GM23248 (cell line): ENCODE data around the gene PDGFC. TPM values are rescaled to one million over a fixed set of nuclear protein-coding genes. Genes with fewer than 3 reads are reported as not detected.

ENCODE experiments used
- DNase-seq: peaks from one replicate; pipeline ENCODE4 v3.0.0-alpha.2; 2015
- H2AFZ ChIP-seq: fragments of 200-600 bp; sonication (generic); 2 replicates; pipeline ENCODE4 v1.6.1; 2016; ENCODE audit warnings: antibody characterized with exemption
- H3F3A ChIP-seq: fragments of 200-600 bp; sonication (generic); 2 replicates; pipeline ENCODE4 v1.6.1; 2016; ENCODE audit warnings: mild to moderate bottlenecking, antibody characterized with exemption, mixed run types; ENCODE audit not compliant: insufficient read depth
- H3K27ac ChIP-seq: fragments of 200-600 bp; sonication (generic); 2 replicates; pipeline ENCODE4 v1.5.1; 2016; ENCODE audit warnings: mild to moderate bottlenecking
- H3K27me3 ChIP-seq: fragments of 200-600 bp; sonication (generic); replicated peaks from 2 replicates; pipeline ENCODE4 v1.6.1; 2016; ENCODE audit warnings: mild to moderate bottlenecking; ENCODE audit not compliant: insufficient read depth
- H3K36me3 ChIP-seq: fragments of 200-600 bp; sonication (generic); 2 replicates; pipeline ENCODE4 v1.6.1; 2016; ENCODE audit warnings: low read depth, mild to moderate bottlenecking
- H3K4me1 ChIP-seq: fragments of 200-600 bp; sonication (generic); 2 replicates; pipeline ENCODE4 v1.6.1; 2016; ENCODE audit warnings: mild to moderate bottlenecking; ENCODE audit not compliant: insufficient read depth
- H3K4me2 ChIP-seq: fragments of 200-600 bp; sonication (generic); one replicate; pipeline ENCODE4 v1.6.1; 2016; ENCODE audit warnings: mild to moderate bottlenecking; ENCODE audit not compliant: unreplicated experiment
- H3K4me3 ChIP-seq: fragments of 200-600 bp; sonication (generic); 2 replicates; pipeline ENCODE4 v1.5.1; 2016; ENCODE audit warnings: mild to moderate bottlenecking
- H3K79me2 ChIP-seq: fragments of 200-600 bp; sonication (generic); 2 replicates; pipeline ENCODE4 v1.6.1; 2016; ENCODE audit warnings: mild to moderate bottlenecking; ENCODE audit not compliant: insufficient read depth
- H3K9ac ChIP-seq: fragments of 200-600 bp; sonication (generic); 2 replicates; pipeline ENCODE4 v1.6.1; 2016; ENCODE audit warnings: mild to moderate bottlenecking
- H3K9me2 ChIP-seq: fragments of 200-600 bp; sonication (generic); 2 replicates; pipeline ENCODE4 v1.6.1; 2016; ENCODE audit warnings: mixed run types, mild to moderate bottlenecking, moderate library complexity; ENCODE audit not compliant: insufficient read depth
- H3K9me3 ChIP-seq: fragments of 200-600 bp; sonication (generic); one replicate; pipeline ENCODE4 v1.6.1; 2017; ENCODE audit warnings: low read depth
- H4K20me1 ChIP-seq: fragments of 200-600 bp; sonication (generic); 2 replicates; pipeline ENCODE4 v1.6.0; 2016; ENCODE audit not compliant: insufficient read depth
- EZH2 ChIP-seq: fragments of 200-600 bp; sonication (generic); IDR thresholded peaks from 2 replicates; pipeline ENCODE4 v1.6.1; 2018; ENCODE audit warnings: antibody characterized with exemption, mild to moderate bottlenecking; ENCODE audit not compliant: insufficient read depth, poor library complexity, severe bottlenecking
- EZH2phosphoT487 ChIP-seq: fragments of 200-600 bp; sonication (generic); IDR thresholded peaks from 2 replicates; pipeline ENCODE4 v1.6.1; 2018; ENCODE audit warnings: antibody characterized with exemption, moderate library complexity, mild to moderate bottlenecking, low read depth; ENCODE audit not compliant: insufficient read depth
- WGBS, 2 experiments: methylation state at CpG; one replicate each; pipeline ENCODE4 v1.1.6; 2015 to 2017; ENCODE audit warnings: low lambda C conversion rate in 2 of 2, low coverage in 1 of 2; ENCODE audit errors: missing lambda C conversion rate in 2 of 2; 5-methylcytosine and 5-hydroxymethylcytosine counted together
- in situ Hi-C: fragments of 300-500 bp; cut with MboI; formaldehyde crosslinking; loops from 2 replicates; pipeline ENCODE4 v1.15.0; 2020
- polyA plus RNA-seq: library from polyadenylated mRNA; unstranded; fragments of >200 nt; fragmentation: Nextera tagmentation; extraction: Ambion mirVana; gene quantifications from 2 replicates; pipeline ENCODE4 v1.2.1, GENCODE V29; 2016
- total RNA-seq: library from RNA; depleted of rRNA; stranded (reverse); fragments of >200 nt; shearing (Covaris generic); gene quantifications from 2 replicates; pipeline ENCODE4 v1.2.3, GENCODE V29; 2014

The PDGFC gene
- total and polyA plus RNA-seq, 2 experiments from 2014 or later, result 26.5 to 64.4 TPM

DNA sequence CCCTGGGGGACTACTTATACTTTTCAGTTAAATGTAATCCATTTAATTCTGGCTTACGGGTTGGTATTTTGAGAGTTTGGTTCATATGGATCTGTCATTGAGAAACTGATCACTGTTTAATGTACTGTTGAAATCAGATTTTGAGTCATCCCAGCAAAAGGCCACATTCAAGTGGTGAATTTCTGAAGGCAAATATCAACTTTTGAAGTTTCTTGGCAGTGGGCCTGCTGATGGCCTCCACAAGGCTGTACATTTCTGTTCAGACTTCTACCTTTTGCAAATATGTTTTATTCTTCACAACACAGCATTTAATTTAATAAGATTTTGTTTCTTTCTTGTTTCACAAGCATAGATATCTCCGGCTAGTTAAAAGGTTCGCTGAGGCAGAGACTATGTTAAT lies 138.7 kb downstream of the PDGFC start:
- H2AFZ ChIP-seq, result no peak overlapping the region
- no peak overlapping the region for H3K4me3 ChIP-seq
- H3K9me2 ChIP-seq, result no peaks in the 10 kb centered on the region
- no peak overlapping the region for H3K27ac ChIP-seq
- 98% methylated on average over 3 of the region's 3 CpGs for WGBS, 2 experiments
- H3K36me3 ChIP-seq, result peaks cover 6% of the 10 kb centered on the region; the same call in 1 of the 2 replicates
- no peaks in the 10 kb centered on the region for H3K9me3 ChIP-seq
- H4K20me1 ChIP-seq, result no peaks in the 10 kb centered on the region
- no peaks in the 10 kb centered on the region for H3K27me3 ChIP-seq
- TF ChIP-seq EZH2, result no peak
- no peak for TF ChIP-seq EZH2phosphoT487
- peaks cover 44% of the 10 kb centered on the region for H3K4me1 ChIP-seq
- H3K4me2 ChIP-seq, result no peak overlapping the region
- DNase-seq, result peak; percentile 9
- in situ Hi-C loops, result no loop called here
- H3K79me2 ChIP-seq, result peaks cover 38% of the 10 kb centered on the region
- H3K9ac ChIP-seq, result no peak overlapping the region
- peaks cover 29% of the 10 kb centered on the region for H3F3A ChIP-seq

- no peaks in the 10 kb centered on the region for H3K36me3 ChIP-seq
- peak overlapping the region; percentile 81 for H3K4me2 ChIP-seq
- H4K20me1 ChIP-seq, result no peaks in the 10 kb centered on the region
- H3K4me1 ChIP-seq, result peaks cover 44% of the 10 kb centered on the region
- H3K27ac ChIP-seq, result peak overlapping the region; percentile 81
- H3K27me3 ChIP-seq, result no peaks in the 10 kb centered on the region
- peak; percentile 92 for DNase-seq
- H3K9ac ChIP-seq, result no peak overlapping the region
- no peak overlapping the region for H3K4me3 ChIP-seq
- 12 to 14% methylated on average over 4 of the region's 4 CpGs for WGBS, 2 experiments
- no peaks in the 10 kb centered on the region for H3K9me2 ChIP-seq
- in situ Hi-C loops, result no loop called here
- TF ChIP-seq EZH2 (no peak), EZH2phosphoT487 (0 out of 2 replicates have a peak, but pooled peaks have one; percentile 23)
- peaks cover 29% of the 10 kb centered on the region for H3F3A ChIP-seq
- H3K79me2 ChIP-seq, result peaks cover 57% of the 10 kb centered on the region
- H3K9me3 ChIP-seq, result no peaks in the 10 kb centered on the region
- no peak overlapping the region for H2AFZ ChIP-seq
Measured at GRCh38 chr4:156830351-156830750, 141.2 kb downstream of the PDGFC start.

DNA sequence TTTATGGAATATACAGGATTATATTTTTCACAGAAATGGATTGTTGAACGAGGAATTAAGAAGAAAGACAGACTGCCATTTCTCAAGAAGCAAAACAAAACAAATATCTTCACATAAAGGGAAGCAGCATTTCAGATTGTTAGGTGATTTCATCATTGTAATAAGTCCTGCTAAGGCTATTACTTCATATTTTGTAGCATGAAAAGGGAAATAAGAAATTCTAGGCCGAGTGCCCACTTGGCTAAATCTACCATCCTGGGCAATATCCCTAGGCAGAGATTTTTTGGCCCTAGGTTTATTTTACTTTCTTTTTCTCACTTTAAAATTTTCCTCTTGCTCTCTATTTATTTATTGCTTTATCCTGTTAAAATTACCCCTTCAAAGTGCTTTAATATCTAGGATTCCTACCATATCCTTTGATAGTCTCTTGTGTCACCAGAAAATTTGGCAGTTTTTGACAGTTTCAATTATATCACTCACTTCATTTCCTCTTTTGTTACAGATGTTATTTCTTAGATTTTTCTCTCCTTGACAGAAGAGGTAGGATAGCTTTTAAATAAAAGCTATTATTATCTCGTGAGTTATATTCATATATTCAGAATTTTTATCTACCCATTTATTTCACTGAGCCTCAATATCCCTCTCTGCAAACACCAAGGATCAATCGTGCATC lies 142.3 kb downstream of the PDGFC start:
- Histone ChIP-seq H3K4me3 (peak overlapping the region; percentile 60), H3K36me3 (no peaks in the 10 kb centered on the region), H3K9me2 (no peaks in the 10 kb centered on the region), H3K9me3 (no peaks in the 10 kb centered on the region), H3K9ac (peak overlapping the region; percentile 70), H3K27me3 (no peaks in the 10 kb centered on the region), H3K79me2 (peaks cover 57% of the 10 kb centered on the region), H2AFZ (peak overlapping the region; percentile 39), H3K27ac (peak overlapping the region; percentile 81), H3F3A (peaks cover 28% of the 10 kb centered on the region), H3K4me1 (peaks cover 48% of the 10 kb centered on the region), H3K4me2 (peak overlapping the region; percentile 81), H4K20me1 (no peaks in the 10 kb centered on the region)
- in situ Hi-C loops, result no loop called here
- TF ChIP-seq EZH2phosphoT487 (no peak), EZH2 (no peak)
- WGBS, 2 experiments, result 26 to 28% methylated on average over 4 of the region's 4 CpGs
- DNase-seq, result peak; percentile 75

DNA sequence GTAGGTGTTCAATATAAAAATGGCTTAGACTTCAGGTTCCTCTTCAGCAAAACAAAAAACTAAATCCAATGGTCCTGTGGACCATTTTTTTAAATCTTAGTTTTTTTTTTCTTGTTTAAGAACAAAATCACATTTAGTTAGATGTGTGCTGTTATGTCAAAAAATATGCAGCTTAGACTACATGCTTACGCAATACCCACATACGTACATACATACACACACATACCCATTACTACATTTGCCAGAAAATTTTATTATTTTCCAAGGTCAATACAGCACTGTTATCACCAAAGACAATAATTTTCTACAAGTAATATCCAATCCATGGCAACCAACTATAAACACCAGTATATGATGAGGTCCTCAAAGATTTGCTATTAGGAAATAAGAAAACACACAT lies 144.1 kb downstream of the PDGFC start:
- no peaks in the 10 kb centered on the region for H3K27me3 ChIP-seq
- H4K20me1 ChIP-seq, result no peaks in the 10 kb centered on the region
- peak; percentile 8 for DNase-seq
- H3K4me2 ChIP-seq, result no peak overlapping the region
- H3K36me3 ChIP-seq, result no peaks in the 10 kb centered on the region
- 97 to 98% methylated on average over 2 of the region's 2 CpGs for WGBS, 2 experiments
- no peak overlapping the region for H3K27ac ChIP-seq
- TF ChIP-seq EZH2phosphoT487 (no peak), EZH2 (no peak)
- H3K4me1 ChIP-seq, result peaks cover 33% of the 10 kb centered on the region
- H3K4me3 ChIP-seq, result no peak overlapping the region
- no peak overlapping the region for H3K9ac ChIP-seq
- H3K9me3 ChIP-seq, result no peaks in the 10 kb centered on the region
- H2AFZ ChIP-seq, result no peak overlapping the region
- H3K79me2 ChIP-seq, result peaks cover 63% of the 10 kb centered on the region
- peaks cover 26% of the 10 kb centered on the region for H3F3A ChIP-seq
- in situ Hi-C loops, result no loop called here
- H3K9me2 ChIP-seq, result no peaks in the 10 kb centered on the region

DNA sequence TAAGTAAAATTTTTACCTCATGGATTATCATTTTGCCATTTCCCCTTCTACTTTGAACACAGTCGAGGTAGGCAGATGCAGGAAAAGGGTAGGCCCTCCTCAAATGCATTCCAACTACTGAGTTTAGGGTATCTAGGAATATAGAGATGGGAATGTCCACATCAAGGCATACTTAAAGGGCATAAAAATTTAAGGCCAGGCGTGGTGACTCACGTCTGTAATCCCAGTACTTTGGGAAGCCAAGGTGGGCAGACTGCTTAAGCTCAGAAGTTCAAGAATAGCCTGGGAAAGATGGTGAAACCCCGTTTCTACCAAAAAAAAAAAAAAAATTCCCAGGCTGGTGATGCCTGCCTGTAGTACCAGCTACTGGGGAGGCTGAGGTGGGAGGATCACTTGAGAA lies 146.5 kb downstream of the PDGFC start:
- Histone ChIP-seq H3K27me3 (no peaks in the 10 kb centered on the region), H3K4me1 (peaks cover 23% of the 10 kb centered on the region), H3K9me2 (no peaks in the 10 kb centered on the region), H3F3A (peaks cover 17% of the 10 kb centered on the region), H3K27ac (no peak overlapping the region), H4K20me1 (no peaks in the 10 kb centered on the region), H3K36me3 (no peaks in the 10 kb centered on the region), H2AFZ (no peak overlapping the region), H3K79me2 (peaks cover 79% of the 10 kb centered on the region), H3K9ac (no peak overlapping the region), H3K4me2 (no peak overlapping the region), H3K4me3 (no peak overlapping the region), H3K9me3 (no peaks in the 10 kb centered on the region)
- DNase-seq, result no peak
- in situ Hi-C loops, result no loop called here
- TF ChIP-seq EZH2phosphoT487 (no peak), EZH2 (no peak)
- WGBS, 2 experiments, result 94 to 97% methylated on average over 4 of the region's 4 CpGs
